OCI-LY7 (cell line): ENCODE data around the gene RPL3. TPM values are rescaled to one million over a fixed set of nuclear protein-coding genes. Genes with fewer than 3 reads are reported as not detected.

Source experiments
- BruUV-seq: library from RNA; stranded (reverse); fragments of 400-500 nt; replicated peaks from 2 replicates; lab custom pipeline; 2021; lab: Mats Ljungman, UMichigan
- CTCF ChIA-PET: fragments of 300-600 bp; sonication (Branson Sonifier 250); formaldehyde crosslinking; loops from one replicate; lab custom pipeline; 2022; ENCODE audit warnings: antibody characterized with exemption; ENCODE audit not compliant: unreplicated experiment; lab: Charles Lee
- POLR2A ChIA-PET: fragments of 300-600 bp; sonication (Branson Sonifier 250); formaldehyde crosslinking; loops from one replicate; lab custom pipeline; 2022; ENCODE audit warnings: antibody characterized with exemption; lab: Charles Lee
- DNase-seq: peaks from one replicate; pipeline ENCODE4 v3.0.0-alpha.2; 2015; ENCODE audit warnings: low spot score
- H2AFZ ChIP-seq: fragments of 200-600 bp; sonication (generic), shearing (Covaris generic); 2 replicates; pipeline ENCODE4 v1.6.1; 2014; ENCODE audit warnings: mild to moderate bottlenecking, antibody characterized with exemption, low read length, moderate library complexity
- H3K27ac ChIP-seq: fragments of 200-600 bp; sonication (generic); 2 replicates; pipeline ENCODE4 v1.5.1; 2014; ENCODE audit warnings: mixed run types, low read depth, mild to moderate bottlenecking, moderate library complexity, low read length, inconsistent platforms; ENCODE audit not compliant: poor library complexity, severe bottlenecking
- H3K36me3 ChIP-seq: fragments of 200-600 bp; sonication (generic); 2 replicates; pipeline ENCODE4 v1.6.1; 2014; ENCODE audit warnings: mild to moderate bottlenecking, antibody characterized with exemption, low read length, moderate library complexity, mixed read lengths; ENCODE audit not compliant: insufficient read depth
- H3K4me1 ChIP-seq: fragments of 200-600 bp; sonication (generic); 2 replicates; pipeline ENCODE4 v1.5.1; 2014; ENCODE audit warnings: mild to moderate bottlenecking, low read length; ENCODE audit not compliant: insufficient read depth, poor library complexity, severe bottlenecking
- H3K4me2 ChIP-seq: fragments of 200-600 bp; sonication (generic); 2 replicates; pipeline ENCODE4 v1.6.1; 2014; ENCODE audit warnings: mild to moderate bottlenecking, low read length
- H3K4me3 ChIP-seq: fragments of 200-600 bp; sonication (generic); 2 replicates; pipeline ENCODE4 v1.5.1; 2014; ENCODE audit warnings: mild to moderate bottlenecking, low read depth, low read length; ENCODE audit not compliant: poor library complexity, severe bottlenecking
- H3K79me2 ChIP-seq: fragments of 200-600 bp; sonication (generic); 2 replicates; pipeline ENCODE4 v1.6.1; 2016; ENCODE audit warnings: low read depth, mild to moderate bottlenecking, low read length, moderate library complexity, mixed read lengths; ENCODE audit not compliant: insufficient read depth
- H3K9me2 ChIP-seq: fragments of 200-600 bp; sonication (generic); 2 replicates; pipeline ENCODE4 v1.6.1; 2016; ENCODE audit warnings: mild to moderate bottlenecking, low read length, mixed read lengths; ENCODE audit not compliant: insufficient read depth
- H3K9me3 ChIP-seq: fragments of 200-600 bp; sonication (generic); 2 replicates; pipeline ENCODE4 v1.6.1; 2014; ENCODE audit warnings: mild to moderate bottlenecking, mixed run types, low read length, mixed read lengths
- H4K20me1 ChIP-seq: fragments of 200-600 bp; sonication (generic); 2 replicates; pipeline ENCODE4 v1.6.1; 2014; ENCODE audit warnings: mild to moderate bottlenecking, antibody characterized with exemption, low read length, moderate library complexity, mixed read lengths; ENCODE audit not compliant: insufficient read depth
- CTCF ChIP-seq: fragments of 200-600 bp; sonication (generic); conservative IDR thresholded peaks from 2 replicates; pipeline ENCODE4 v1.5.1; 2014; ENCODE audit warnings: mild to moderate bottlenecking, antibody characterized with exemption, low read length, moderate library complexity, mixed read lengths
- EZH2phosphoT487 ChIP-seq: fragments of 200-600 bp; sonication (generic); IDR thresholded peaks from 2 replicates; pipeline ENCODE4 v1.6.1; 2018; ENCODE audit warnings: low read depth, borderline replicate concordance, mild to moderate bottlenecking, mixed run types, antibody characterized with exemption, low read length, moderate library complexity, mixed read lengths
- intact Hi-C: fragments of 100-400 bp; cut with micrococcal nuclease; formaldehyde crosslinking; loops from one replicate; pipeline ENCODE4 v1.10.0; 2022; ENCODE audit not compliant: unreplicated experiment
- total RNA-seq, 2 experiments: library from RNA; depleted of rRNA in 1 of 2; stranded (reverse); fragments of >200 nt in 1 of 2; shearing (Covaris generic) in 1 of 2; gene quantifications; 2 replicates each; pipeline ENCODE4 v1.2.3, GENCODE V29; 2014 to 2022

Gene RPL3
- total RNA-seq, 2 experiments from 2014 or later: 2,313 to 2,457 TPM

GRCh38 chr22:39353346-39353745 is 33.9 kb upstream of the RPL3 start:
- H3K36me3 ChIP-seq: no peaks in the 10 kb centered on the region
- H3K4me1 ChIP-seq: peaks cover 41% of the 10 kb centered on the region
- H4K20me1 ChIP-seq: no peaks in the 10 kb centered on the region
- no peak overlapping the region for H2AFZ ChIP-seq
- H3K79me2 ChIP-seq: no peaks in the 10 kb centered on the region
- DNase-seq: no peak
- CTCF ChIA-PET: no interaction called here
- no peak overlapping the region for H3K4me2 ChIP-seq
- no peak for TF ChIP-seq CTCF
- TF ChIP-seq EZH2phosphoT487: no peak
- intact Hi-C loops: no loop called here
- POLR2A ChIA-PET: no interaction called here
- H3K27ac ChIP-seq: no peak overlapping the region
- BruUV-seq: no TSS peak
- H3K9me2 ChIP-seq: no peaks in the 10 kb centered on the region
- H3K4me3 ChIP-seq: no peak overlapping the region
- no peaks in the 10 kb centered on the region for H3K9me3 ChIP-seq

GRCh38 chr22:39352306-39352891 is 33.0 kb upstream of the RPL3 start:
- no peak overlapping the region for H3K4me2 ChIP-seq
- no peak for DNase-seq
- no peak overlapping the region for H3K27ac ChIP-seq
- intact Hi-C loops: no loop called here
- no peaks in the 10 kb centered on the region for H3K79me2 ChIP-seq
- CTCF ChIA-PET: interaction anchor here (0.6 kb wide), 1 partner anchor 12 kb away, joined by 6 read pairs; no protein-coding TSS in a partner anchor
- H3K4me3 ChIP-seq: no peak overlapping the region
- peaks cover 41% of the 10 kb centered on the region for H3K4me1 ChIP-seq
- no peak for TF ChIP-seq EZH2phosphoT487
- TF ChIP-seq CTCF: no peak
- no peak overlapping the region for H2AFZ ChIP-seq
- no peaks in the 10 kb centered on the region for H4K20me1 ChIP-seq
- no peaks in the 10 kb centered on the region for H3K36me3 ChIP-seq
- H3K9me2 ChIP-seq: no peaks in the 10 kb centered on the region
- POLR2A ChIA-PET: no interaction called here
- no TSS peak for BruUV-seq
- H3K9me3 ChIP-seq: no peaks in the 10 kb centered on the region

GRCh38 chr22:39351689-39352214 is 32.3 kb upstream of the RPL3 start:
- Histone ChIP-seq H2AFZ (no peak overlapping the region), H3K4me1 (peaks cover 39% of the 10 kb centered on the region), H3K9me3 (no peaks in the 10 kb centered on the region), H3K9me2 (no peaks in the 10 kb centered on the region), H3K27ac (peak overlapping the region; percentile 34), H3K36me3 (no peaks in the 10 kb centered on the region), H4K20me1 (no peaks in the 10 kb centered on the region), H3K4me2 (peak overlapping the region; percentile 94), H3K4me3 (no peak overlapping the region), H3K79me2 (no peaks in the 10 kb centered on the region)
- intact Hi-C loops: no loop called here
- CTCF ChIA-PET: interaction anchor here (0.6 kb wide), 1 partner anchor 13 kb away, joined by 6 read pairs; no protein-coding TSS in a partner anchor
- POLR2A ChIA-PET: no interaction called here
- peak; percentile 60 for DNase-seq
- BruUV-seq: no TSS peak
- TF ChIP-seq CTCF (no peak), EZH2phosphoT487 (no peak)
